ENCODE data around the gene SETD1B. TPM values are rescaled to one million over a fixed set of nuclear protein-coding genes. Genes with fewer than 3 reads are reported as not detected.
"Not testable (repeated sequence)": the region's sequence is repeated elsewhere in the genome, so short reads cannot be mapped to it uniquely, and the experiment has no call there.

The SETD1B gene
- total RNA-seq, 6 experiments from 2014 or later: 3.7 to 20.0 (median 9.3) TPM

DNA sequence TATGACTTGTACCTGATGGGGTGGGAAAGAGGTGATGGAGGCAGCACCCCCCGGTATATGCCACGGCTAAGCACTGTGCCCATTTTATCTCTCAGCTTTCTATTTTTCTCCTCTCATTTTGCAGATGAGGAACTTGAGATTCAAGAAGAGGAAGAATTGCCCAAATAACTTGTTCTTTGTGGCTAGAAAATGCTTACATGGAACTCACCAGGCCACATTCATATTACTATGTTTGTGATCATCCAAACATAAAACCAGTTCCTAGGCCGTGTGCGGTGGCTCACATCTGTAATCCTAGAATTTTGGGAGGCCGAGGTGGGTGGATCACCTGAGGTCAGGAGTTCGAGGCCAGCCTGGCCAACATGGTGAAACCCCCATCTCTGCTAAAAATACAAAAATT is 70.3 kb downstream of the SETD1B start:
- no peak for TF ChIP-seq POLR2A (IDR thresholded peaks at IDR 0.05)
- TF ChIP-seq, protein P1, sequence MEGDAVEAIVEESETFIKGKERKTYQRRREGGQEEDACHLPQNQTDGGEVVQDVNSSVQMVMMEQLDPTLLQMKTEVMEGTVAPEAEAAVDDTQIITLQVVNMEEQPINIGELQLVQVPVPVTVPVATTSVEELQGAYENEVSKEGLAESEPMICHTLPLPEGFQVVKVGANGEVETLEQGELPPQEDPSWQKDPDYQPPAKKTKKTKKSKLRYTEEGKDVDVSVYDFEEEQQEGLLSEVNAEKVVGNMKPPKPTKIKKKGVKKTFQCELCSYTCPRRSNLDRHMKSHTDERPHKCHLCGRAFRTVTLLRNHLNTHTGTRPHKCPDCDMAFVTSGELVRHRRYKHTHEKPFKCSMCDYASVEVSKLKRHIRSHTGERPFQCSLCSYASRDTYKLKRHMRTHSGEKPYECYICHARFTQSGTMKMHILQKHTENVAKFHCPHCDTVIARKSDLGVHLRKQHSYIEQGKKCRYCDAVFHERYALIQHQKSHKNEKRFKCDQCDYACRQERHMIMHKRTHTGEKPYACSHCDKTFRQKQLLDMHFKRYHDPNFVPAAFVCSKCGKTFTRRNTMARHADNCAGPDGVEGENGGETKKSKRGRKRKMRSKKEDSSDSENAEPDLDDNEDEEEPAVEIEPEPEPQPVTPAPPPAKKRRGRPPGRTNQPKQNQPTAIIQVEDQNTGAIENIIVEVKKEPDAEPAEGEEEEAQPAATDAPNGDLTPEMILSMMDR (IDR thresholded peaks at IDR 0.05): no peak
- ATAC-seq (no peak), DNase-seq (no peak)
- H3K9me3 ChIP-seq: no peaks in the 10 kb centered on the region
- H3K27ac ChIP-seq: no peak overlapping the region
- no peaks in the 10 kb centered on the region for H3K27me3 ChIP-seq
- intact Hi-C loops (cut with DNase I): no loop called here
- WGBS (ENCODE audit: insufficient coverage, low coverage, low lambda C conversion rate, missing lambda C conversion rate): 52% methylated on average over 6 of the region's 6 CpGs
- peaks cover 0 to 33% (median 9%) of the 10 kb centered on the region in 4 donors for H3K4me1 ChIP-seq
- no peak overlapping the region for H3K4me3 ChIP-seq
- H3K36me3 ChIP-seq: no peaks in the 10 kb centered on the region

DNA sequence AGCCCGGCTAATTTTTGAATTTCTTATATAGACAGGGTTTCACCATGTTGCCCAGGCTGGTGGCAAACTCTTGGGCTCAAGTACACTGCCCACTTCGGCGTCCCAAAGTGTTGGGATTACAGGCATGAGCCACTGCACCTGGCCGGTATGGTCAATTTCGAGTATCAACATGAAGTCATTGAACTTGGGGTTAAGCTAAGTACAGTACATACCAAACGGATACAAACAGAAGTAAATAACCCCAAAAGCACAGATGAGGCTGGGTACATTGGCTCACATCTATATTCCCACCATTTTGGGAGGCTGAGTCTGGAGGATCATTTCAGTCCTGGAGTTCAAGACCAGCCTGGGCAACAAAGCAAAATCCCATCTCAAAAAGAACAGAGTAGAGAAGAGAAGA is 71.8 kb downstream of the SETD1B start:
- WGBS (ENCODE audit: insufficient coverage, low coverage, low lambda C conversion rate, missing lambda C conversion rate): 25% methylated on average over 5 of the region's 6 CpGs
- intact Hi-C loops (cut with DNase I): no loop called here

DNA sequence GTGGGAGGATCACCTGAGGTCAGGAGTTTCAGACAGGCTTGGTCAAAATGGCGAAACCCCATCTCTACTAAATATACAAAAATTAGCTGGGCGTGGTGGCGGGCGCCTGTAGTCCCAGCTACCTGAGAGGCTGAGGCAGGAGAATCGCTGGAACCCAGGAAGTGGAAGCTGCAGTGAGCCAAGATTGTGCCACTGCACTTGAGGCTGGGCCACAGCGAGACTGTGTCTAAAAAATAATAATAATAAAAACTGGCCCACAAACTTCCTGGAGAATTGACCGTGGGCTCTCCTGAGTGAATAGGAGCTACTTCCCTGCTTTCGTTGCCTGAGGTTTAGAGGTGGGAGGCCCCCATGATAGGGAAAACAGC is 72.3 kb downstream of the SETD1B start:
- H3K9me3 ChIP-seq; ATAC-seq; intact Hi-C loops (cut with DNase I); H3K27me3 ChIP-seq; H3K36me3 ChIP-seq; DNase-seq; H3K4me3 ChIP-seq: not testable (repeated sequence)
- 50% methylated on average over 7 of the region's 8 CpGs for WGBS (ENCODE audit: insufficient coverage, low coverage, low lambda C conversion rate, missing lambda C conversion rate)
- Histone ChIP-seq H3K4me1 (peaks cover 0 to 33% (median 9%) of the 10 kb centered on the region in 4 donors), H3K27ac (peak overlapping the region; percentile 77 to 98 (median 83))

More for the DNA sequence above, 71.8 kb downstream of the SETD1B start:
- H3K4me3 ChIP-seq: no peak overlapping the region
- H3K9me3 ChIP-seq: no peaks in the 10 kb centered on the region
- peaks cover 0 to 33% (median 9%) of the 10 kb centered on the region in 4 donors for H3K4me1 ChIP-seq
- no peaks in the 10 kb centered on the region for H3K27me3 ChIP-seq
- peak; percentile 46 to 74 (median 66) for ATAC-seq
- no peak for DNase-seq
- H3K27ac ChIP-seq: peak overlapping the region; percentile 77 to 98 (median 83)
- H3K36me3 ChIP-seq: no peaks in the 10 kb centered on the region
- no peak for TF ChIP-seq POLR2A (IDR thresholded peaks at IDR 0.05)
- TF ChIP-seq, protein P1 (IDR thresholded peaks at IDR 0.05): no peak

Small RNAs within 50 kb of the gene (small RNA-seq; reads per million reads assigned to genes)
- gene AC069503.3: 0 reads per million in 2 experiments

Other genes with a start within 250 kb of the SETD1B start
- 10 to 100 TPM in 2 of 6 experiments, 1 to 10 TPM in 4; 4.8 to 22.8 (median 9.8) TPM for gene KDM2B, start 223.0 kb upstream of the SETD1B start, total RNA-seq
- gene ORAI1, start 177.5 kb upstream of the SETD1B start, total RNA-seq: 10 to 100 TPM in 2 of 6 experiments, 1 to 10 TPM in 4; 6.9 to 14.4 (median 9.0) TPM
- under 1 TPM in 1 of 6 experiments, not detected in 5; 0.09 TPM for gene MORN3, start 134.4 kb upstream of the SETD1B start, total RNA-seq
- 1 to 10 TPM; 3.3 to 6.4 (median 4.7) TPM for gene TMEM120B, start 91.3 kb upstream of the SETD1B start, total RNA-seq
- gene RHOF, start 10.3 kb upstream of the SETD1B start, total RNA-seq: 10 to 100 TPM in 2 of 6 experiments, 1 to 10 TPM in 4; 3.7 to 16.2 (median 5.0) TPM
- 1,000 to 10,000 TPM in 4 of 6 experiments, 100 to 1,000 TPM in 2; 649 to 1,803 (median 1,080) TPM for gene HPD, start 54.9 kb downstream of the SETD1B start, total RNA-seq
- gene PSMD9, start 84.8 kb downstream of the SETD1B start, total RNA-seq: 10 to 100 TPM; 20.0 to 56.4 (median 28.4) TPM
- 1 to 10 TPM; 1.0 to 6.2 (median 2.4) TPM for gene CFAP251, start 114.6 kb downstream of the SETD1B start, total RNA-seq
- gene BCL7A, start 217.9 kb downstream of the SETD1B start, total RNA-seq: 1 to 10 TPM; 3.5 to 6.4 (median 4.6) TPM